BJ (cell line): Measurements from ENCODE around the gene SMIM33. TPM values are rescaled to one million over a fixed set of nuclear protein-coding genes. Genes with fewer than 3 reads are reported as not detected.
A peak's percentile ranks its signal among the peaks of the same experiment; 100 is the strongest.
"Not testable (repeated sequence)": the region's sequence is repeated elsewhere in the genome, so short reads cannot be mapped to it uniquely, and the experiment has no call there.

Experiments
- CTCF ChIA-PET: fragments of 350-600 bp; formaldehyde crosslinking; extraction: SDS; loops from one replicate; lab custom pipeline; 2021; ENCODE audit warnings: antibody characterized with exemption, inconsistent platforms; lab: Yijun Ruan, JAX
- POLR2A ChIA-PET: fragments of 300-600 bp; sonication (Branson Sonifier 250); formaldehyde crosslinking; extraction: SDS; loops from one replicate; lab custom pipeline; 2021; ENCODE audit warnings: antibody characterized with exemption; lab: Charles Lee
- DNase-seq: peaks from one replicate; pipeline ENCODE4 v3.0.0-alpha.2; 2011; ENCODE audit warnings: low read depth
- H3K27me3 ChIP-seq: 2 replicates; pipeline ENCODE4 v1.6.0; 2011; ENCODE audit warnings: low read length; ENCODE audit not compliant: control insufficient read depth, insufficient read depth
- H3K36me3 ChIP-seq: 2 replicates; pipeline ENCODE4 v1.5.1; 2011; ENCODE audit warnings: low read length; ENCODE audit not compliant: control insufficient read depth, insufficient read depth
- H3K4me3 ChIP-seq: 2 replicates; pipeline ENCODE4 v1.5.1; 2011; ENCODE audit warnings: low read depth, mild to moderate bottlenecking, control low read depth, low read length
- CTCF ChIP-seq: IDR thresholded peaks from 2 replicates; pipeline ENCODE4 v1.5.1; 2011; ENCODE audit warnings: low read depth, mild to moderate bottlenecking, control low read depth, inconsistent platforms, low read length, moderate library complexity; ENCODE audit not compliant: insufficient read depth
- polyA plus RNA-seq: library from polyadenylated mRNA; depleted of rRNA; stranded (reverse); fragments of >200 nt; gene quantifications from 2 replicates; pipeline ENCODE4 v1.2.3, GENCODE V29; 2011

Gene SMIM33
- polyA plus RNA-seq, 1 experiment: not detected

GRCh38 chr5:139501381-139501780, 30.6 kb downstream of the SMIM33 start:
- DNase-seq: no peak
- H3K36me3 ChIP-seq: no peaks in the 10 kb centered on the region
- TF ChIP-seq CTCF: no peak
- ChIA-PET POLR2A (no interaction called here), CTCF (interaction anchor here (5.0 kb wide), 1 partner anchor 12 kb away, joined by 21 read pairs; no protein-coding TSS in a partner anchor)
- H3K4me3 ChIP-seq: no peak overlapping the region
- H3K27me3 ChIP-seq: no peaks in the 10 kb centered on the region

- POLR2A ChIA-PET, DNase-seq, H3K36me3 ChIP-seq, H3K4me3 ChIP-seq, H3K27me3 ChIP-seq: not testable (repeated sequence)
- CTCF ChIA-PET: interaction anchor here (0.6 to 5.0 kb wide), 4 partner anchors 10 to 658 kb away, joined by 3 to 21 read pairs (median 4); no protein-coding TSS in a partner anchor
Observed at GRCh38 chr5:139503036-139503817, 32.4 kb downstream of the SMIM33 start.

- H3K4me3 ChIP-seq, H3K27me3 ChIP-seq, H3K36me3 ChIP-seq, POLR2A ChIA-PET, DNase-seq: not testable (repeated sequence)
- CTCF ChIA-PET: interaction anchor here (0.7 to 5.0 kb wide), 2 partner anchors 9 to 19 kb away, joined by 3 to 21 read pairs; no protein-coding TSS in a partner anchor
Observed at GRCh38 chr5:139503879-139504278, 33.1 kb downstream of the SMIM33 start.

GRCh38 chr5:139504722-139505121, 33.9 kb downstream of the SMIM33 start:
- H3K27me3 ChIP-seq, DNase-seq, H3K4me3 ChIP-seq, POLR2A ChIA-PET, H3K36me3 ChIP-seq: not testable (repeated sequence)
- CTCF ChIA-PET: interaction anchor here (5.0 kb wide), 1 partner anchor 8 kb away, joined by 21 read pairs; no protein-coding TSS in a partner anchor

- H3K4me3 ChIP-seq: no peak overlapping the region
- no peak for DNase-seq
- no peaks in the 10 kb centered on the region for H3K27me3 ChIP-seq
- ChIA-PET CTCF (interaction anchor here (0.6 to 7.9 kb wide), 22 partner anchors 9 to 926 kb away, joined by 3 to 232 read pairs (median 6); partner anchors contain the start of genes DNAJC18, SPATA24 and STING1), POLR2A (no interaction called here)
- TF ChIP-seq CTCF: no peak
- no peaks in the 10 kb centered on the region for H3K36me3 ChIP-seq
Observed at GRCh38 chr5:139512786-139513390, 42.1 kb downstream of the SMIM33 start.

GRCh38 chr5:139513434-139513833, 42.6 kb downstream of the SMIM33 start:
- H3K4me3 ChIP-seq, H3K36me3 ChIP-seq, DNase-seq, H3K27me3 ChIP-seq, POLR2A ChIA-PET: not testable (repeated sequence)
- peak; percentile 71 for TF ChIP-seq CTCF
- CTCF ChIA-PET: interaction anchor here (0.6 to 7.9 kb wide), 26 partner anchors 10 to 927 kb away, joined by 3 to 232 read pairs (median 4); partner anchors contain the start of genes DNAJC18, SPATA24 and STING1
